ENCODE results near the gene ARAP2. TPM values are rescaled to one million over a fixed set of nuclear protein-coding genes. Genes with fewer than 3 reads are reported as not detected.

The ARAP2 gene
- total RNA-seq, 2 donors from 2014 or later, result 10.1 to 12.8 TPM

Other genes starting within 250 kb of the ARAP2 start
- under 1 TPM; 0.37 to 0.38 TPM for gene DTHD1, start 37.1 kb upstream of the ARAP2 start, total RNA-seq